ENCODE results near the gene MYPN.

DNA sequence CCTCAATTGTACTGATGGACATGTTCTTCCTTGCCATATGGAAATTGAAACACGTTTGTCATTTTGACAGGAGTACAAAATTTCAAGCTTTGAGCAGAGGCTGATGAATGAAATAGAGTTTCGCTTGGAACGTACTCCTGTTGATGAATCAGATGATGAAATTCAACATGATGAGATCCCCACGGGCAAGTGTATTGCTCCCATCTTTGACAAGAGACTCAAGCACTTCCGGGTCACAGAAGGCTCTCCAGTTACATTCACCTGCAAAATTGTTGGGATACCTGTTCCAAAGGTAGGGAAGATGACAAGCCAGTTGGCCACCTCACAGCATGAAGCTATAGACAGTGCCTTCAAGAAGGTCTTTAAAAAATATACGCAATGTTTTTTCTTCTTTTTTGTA is 79.5 kb downstream of the MYPN start:
- TF ChIP-seq, protein P1, sequence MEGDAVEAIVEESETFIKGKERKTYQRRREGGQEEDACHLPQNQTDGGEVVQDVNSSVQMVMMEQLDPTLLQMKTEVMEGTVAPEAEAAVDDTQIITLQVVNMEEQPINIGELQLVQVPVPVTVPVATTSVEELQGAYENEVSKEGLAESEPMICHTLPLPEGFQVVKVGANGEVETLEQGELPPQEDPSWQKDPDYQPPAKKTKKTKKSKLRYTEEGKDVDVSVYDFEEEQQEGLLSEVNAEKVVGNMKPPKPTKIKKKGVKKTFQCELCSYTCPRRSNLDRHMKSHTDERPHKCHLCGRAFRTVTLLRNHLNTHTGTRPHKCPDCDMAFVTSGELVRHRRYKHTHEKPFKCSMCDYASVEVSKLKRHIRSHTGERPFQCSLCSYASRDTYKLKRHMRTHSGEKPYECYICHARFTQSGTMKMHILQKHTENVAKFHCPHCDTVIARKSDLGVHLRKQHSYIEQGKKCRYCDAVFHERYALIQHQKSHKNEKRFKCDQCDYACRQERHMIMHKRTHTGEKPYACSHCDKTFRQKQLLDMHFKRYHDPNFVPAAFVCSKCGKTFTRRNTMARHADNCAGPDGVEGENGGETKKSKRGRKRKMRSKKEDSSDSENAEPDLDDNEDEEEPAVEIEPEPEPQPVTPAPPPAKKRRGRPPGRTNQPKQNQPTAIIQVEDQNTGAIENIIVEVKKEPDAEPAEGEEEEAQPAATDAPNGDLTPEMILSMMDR (IDR thresholded peaks at IDR 0.05 in 4 of 5, conservative IDR thresholded peaks at IDR 0.05 in 1 of 5) = no peak
- TF ChIP-seq POLR2A (IDR thresholded peaks at IDR 0.05) = no peak

All from gastrocnemius medialis (tissue), 4 donors.